H1 (cell line): ENCODE data around the gene GRIA1. TPM values are rescaled to one million over a fixed set of nuclear protein-coding genes. Genes with fewer than 3 reads are reported as not detected.

ENCODE experiments used
- CTCF ChIA-PET: fragments of 300-600 bp; sonication (Branson Sonifier 250); formaldehyde crosslinking; loops from one replicate; lab custom pipeline; 2021; ENCODE audit not compliant: partially characterized antibody; lab: Charles Lee
- POLR2A ChIA-PET: fragments of 300-600 bp; sonication (Branson Sonifier 250); formaldehyde crosslinking; loops from one replicate; lab custom pipeline; 2021; ENCODE audit warnings: inconsistent platforms; ENCODE audit not compliant: partially characterized antibody; lab: Charles Lee
- DNase-seq, 2 experiments: peaks; one replicate each; pipeline versions ENCODE4 v3.0.0 to v3.0.0-alpha.2; 2010 to 2022; ENCODE audit warnings: low spot score in 2 of 2, low read depth in 1 of 2, mixed read lengths in 1 of 2
- FAIRE-seq: peaks from 2 replicates; lab custom pipeline; 2011; peaks lifted over from hg19 to GRCh38; lab: Jason Lieb, UNC
- H2AFZ ChIP-seq: 2 replicates; pipeline ENCODE4 v1.8.1; 2012; ENCODE audit warnings: low read length, inconsistent platforms
- H2AK5ac ChIP-seq: 2 replicates; pipeline ENCODE4 v1.6.1; 2013; ENCODE audit warnings: low read depth, low read length
- H2BK120ac ChIP-seq: replicated peaks from 2 replicates; pipeline ENCODE3; 2013; ENCODE audit warnings: low read depth, low read length, inconsistent platforms
- H2BK12ac ChIP-seq: 2 replicates; pipeline ENCODE4 v1.6.1; 2013; ENCODE audit warnings: low read depth, low read length
- H2BK15ac ChIP-seq: 2 replicates; pipeline ENCODE4 v1.6.1; 2013; ENCODE audit warnings: low read length
- H2BK20ac ChIP-seq: 2 replicates; pipeline ENCODE4 v1.6.1; 2013; ENCODE audit warnings: low read length
- H2BK5ac ChIP-seq: 2 replicates; pipeline ENCODE4 v1.6.1; 2013; ENCODE audit warnings: low read depth, low read length
- H3K14ac ChIP-seq: 2 replicates; pipeline ENCODE4 v1.6.1; 2013; ENCODE audit warnings: inconsistent platforms; ENCODE audit not compliant: insufficient read length
- H3K18ac ChIP-seq: 2 replicates; pipeline ENCODE4 v1.6.1; 2013; ENCODE audit warnings: low read length; ENCODE audit errors: extremely low read depth
- H3K23ac ChIP-seq: 2 replicates; pipeline ENCODE4 v1.6.1; 2013; ENCODE audit warnings: inconsistent platforms; ENCODE audit not compliant: insufficient read length
- H3K23me2 ChIP-seq: 2 replicates; pipeline ENCODE4 v1.6.1; 2013; ENCODE audit warnings: low read depth, low read length
- H3K27ac ChIP-seq: 2 replicates; pipeline ENCODE4 v1.6.1; 2011; ENCODE audit warnings: low read depth, low read length, inconsistent platforms
- H3K27me3 ChIP-seq, 4 experiments: replicated peaks in 1 of 4; 1 replicate in 1 of 4; 2 replicates in 3 of 4; pipeline versions ENCODE4 v1.6.1 to v1.8.1; 2011 to 2013; ENCODE audit warnings: low read length in 3 of 4, mild to moderate bottlenecking in 3 of 4, inconsistent platforms in 2 of 4, mixed read lengths in 2 of 4, moderate library complexity in 1 of 4; ENCODE audit not compliant: control insufficient read depth in 3 of 4, insufficient read depth in 3 of 4; ENCODE audit errors: extremely low read depth in 1 of 4
- H3K36me3 ChIP-seq, 4 experiments: 2 replicates each; pipeline versions ENCODE4 v1.6.1 to v1.8.1; 2011 to 2013; ENCODE audit warnings: mild to moderate bottlenecking in 4 of 4, low read length in 3 of 4, moderate library complexity in 2 of 4, control low read depth in 1 of 4, inconsistent platforms in 1 of 4; ENCODE audit not compliant: insufficient read depth in 4 of 4, control insufficient read depth in 2 of 4
- H3K4ac ChIP-seq: replicated peaks from 2 replicates; pipeline ENCODE3; 2013; ENCODE audit warnings: low read length, low read depth, mixed read lengths, inconsistent platforms; ENCODE audit not compliant: insufficient read length
- H3K4me1 ChIP-seq, 4 experiments: replicated peaks in 1 of 4; 1 replicate in 1 of 4; 2 replicates in 3 of 4; pipeline versions ENCODE4 v1.6.1 to v1.8.1; 2011 to 2013; ENCODE audit warnings: low read length in 3 of 4, inconsistent platforms in 2 of 4, mixed read lengths in 1 of 4; ENCODE audit not compliant: insufficient read depth in 4 of 4, control insufficient read depth in 3 of 4
- H3K4me2 ChIP-seq, 2 experiments: 2 replicates each; pipeline versions ENCODE4 v1.6.1 to v1.8.1; 2011 to 2013; ENCODE audit warnings: low read depth in 2 of 2, low read length in 2 of 2, control low read depth in 1 of 2, inconsistent platforms in 1 of 2, mild to moderate bottlenecking in 1 of 2; ENCODE audit not compliant: insufficient read depth in 1 of 2
- H3K4me3 ChIP-seq, 4 experiments: fragments of 200-600, 300-600 bp in 1 of 4; sonication (generic), shearing (Covaris generic), sonication (Bioruptor Twin) in 1 of 4; 2 replicates each; pipeline versions ENCODE4 v1.5.1 to v1.8.1; 2011 to 2016; ENCODE audit warnings: low read length in 4 of 4, low read depth in 3 of 4, control low read depth in 2 of 4, inconsistent platforms in 2 of 4, mild to moderate bottlenecking in 2 of 4, mixed read lengths in 1 of 4, moderate library complexity in 1 of 4; ENCODE audit not compliant: insufficient read depth in 2 of 4; ENCODE audit errors: extremely low read depth in 1 of 4
- H3K56ac ChIP-seq: replicated peaks from 2 replicates; pipeline ENCODE3; 2013; ENCODE audit warnings: low read depth, mild to moderate bottlenecking, mixed read lengths, low read length, inconsistent platforms; ENCODE audit not compliant: insufficient read length
- H3K79me1 ChIP-seq: 2 replicates; pipeline ENCODE4 v1.6.1; 2013; ENCODE audit warnings: low read depth, low read length, control low read depth
- H3K79me2 ChIP-seq, 2 experiments: 2 replicates each; pipeline versions ENCODE4 v1.6.1 to v1.8.1; 2012 to 2013; ENCODE audit warnings: low read length in 2 of 2, mild to moderate bottlenecking in 2 of 2, inconsistent platforms in 1 of 2; ENCODE audit not compliant: insufficient read depth in 2 of 2, control insufficient read depth in 1 of 2
- H3K9ac ChIP-seq, 4 experiments: replicated peaks in 1 of 4; 1 replicate in 1 of 4; 2 replicates in 3 of 4; pipeline versions ENCODE4 v1.6.1 to v1.8.1; 2011 to 2013; ENCODE audit warnings: low read depth in 3 of 4, low read length in 3 of 4, control low read depth in 2 of 4, mild to moderate bottlenecking in 2 of 4, moderate library complexity in 2 of 4, inconsistent platforms in 1 of 4; ENCODE audit errors: extremely low read depth in 1 of 4
- H3K9me3 ChIP-seq, 2 experiments: 2 replicates each; pipeline versions ENCODE4 v1.6.1 to v1.8.1; 2012 to 2013; ENCODE audit warnings: mild to moderate bottlenecking in 2 of 2, moderate library complexity in 2 of 2, control low read depth in 1 of 2, inconsistent platforms in 1 of 2, low read depth in 1 of 2, low read length in 1 of 2, mixed read lengths in 1 of 2; ENCODE audit not compliant: insufficient read depth in 2 of 2
- H4K20me1 ChIP-seq, 2 experiments: replicated peaks in 1 of 2; 2 replicates each; pipeline versions ENCODE3 to v1.8.1; 2011 to 2013; ENCODE audit warnings: inconsistent platforms in 2 of 2, low read length in 2 of 2, mild to moderate bottlenecking in 1 of 2; ENCODE audit not compliant: insufficient read depth in 2 of 2, control insufficient read depth in 1 of 2
- H4K5ac ChIP-seq: 2 replicates; pipeline ENCODE4 v1.6.1; 2013; ENCODE audit warnings: low read length, low read depth, mixed read lengths, inconsistent platforms; ENCODE audit not compliant: insufficient read length
- H4K8ac ChIP-seq: 2 replicates; pipeline ENCODE4 v1.8.0; 2013; ENCODE audit warnings: mild to moderate bottlenecking, moderate library complexity, low read length, inconsistent platforms; ENCODE audit not compliant: insufficient read depth; ENCODE audit errors: extremely low read depth
- H4K91ac ChIP-seq: replicated peaks from 2 replicates; pipeline ENCODE3; 2013; ENCODE audit warnings: low read length, mixed read lengths, inconsistent platforms; ENCODE audit not compliant: insufficient read length
- BACH1 ChIP-seq: IDR thresholded peaks from 2 replicates; pipeline ENCODE4 v1.6.1; 2012; ENCODE audit warnings: low read length, improper control_type of control experiment
- BCL11A ChIP-seq, 2 experiments: IDR thresholded peaks; one replicate each; pipeline ENCODE4 v1.6.1; 2011; ENCODE audit warnings: low read depth in 2 of 2, low read length in 2 of 2, mild to moderate bottlenecking in 2 of 2
- BRCA1 ChIP-seq: IDR thresholded peaks from 2 replicates; pipeline ENCODE4 v1.6.1; 2012; ENCODE audit warnings: low read depth, low read length, improper control_type of control experiment
- CBX5 ChIP-seq: fragments of 300-800, 300-1000 bp; sonication (generic); IDR thresholded peaks from 2 replicates; pipeline ENCODE4 v1.7.1; 2016; ENCODE audit warnings: antibody characterized with exemption, low read length, low read depth
- CHD2 ChIP-seq: IDR thresholded peaks from 2 replicates; pipeline ENCODE4 v1.6.1; 2012; ENCODE audit warnings: low read length, improper control_type of control experiment
- EGR1 ChIP-seq: IDR thresholded peaks from 2 replicates; pipeline ENCODE4 v1.6.1; 2011; ENCODE audit warnings: low read depth, low read length, borderline replicate concordance
- GABPA ChIP-seq: IDR thresholded peaks from 2 replicates; pipeline ENCODE4 v1.6.1; 2011; ENCODE audit warnings: mild to moderate bottlenecking, low read length, moderate library complexity, borderline replicate concordance; ENCODE audit not compliant: insufficient read depth
- POLR2A ChIP-seq, 2 experiments: IDR thresholded peaks; 1 replicate in 1 of 2; 2 replicates in 1 of 2; pipeline ENCODE4 v1.6.1; 2011; ENCODE audit warnings: low read depth in 2 of 2, low read length in 2 of 2, mild to moderate bottlenecking in 2 of 2; ENCODE audit errors: control extremely low read depth in 1 of 2
- RBBP5 ChIP-seq: IDR thresholded peaks from 2 replicates; pipeline ENCODE4 v1.7.1; 2012; ENCODE audit warnings: low read depth, mild to moderate bottlenecking, inconsistent platforms, low read length, moderate library complexity, borderline replicate concordance
- RNF2 ChIP-seq: fragments of 200-900, 300-1000 bp; sonication (generic); IDR thresholded peaks from 2 replicates; pipeline ENCODE4 v1.7.1; 2016; ENCODE audit warnings: borderline replicate concordance, low read depth, mild to moderate bottlenecking, antibody characterized with exemption, low read length; ENCODE audit not compliant: poor library complexity, severe bottlenecking; ENCODE audit errors: missing control alignments
- SP4 ChIP-seq: IDR thresholded peaks from 2 replicates; pipeline ENCODE4 v1.6.1; 2012; ENCODE audit warnings: low read length, inconsistent platforms
- TAF1 ChIP-seq: IDR thresholded peaks from 2 replicates; pipeline ENCODE4 v1.6.1; 2011; ENCODE audit warnings: mild to moderate bottlenecking, low read depth, low read length
- YY1 ChIP-seq: IDR thresholded peaks from 2 replicates; pipeline ENCODE4 v1.6.1; 2011; ENCODE audit warnings: low read depth, mild to moderate bottlenecking, low read length
- WGBS, 2 experiments: shearing (Covaris generic) in 1 of 2; methylation state at CpG; one replicate each; pipeline versions ENCODE4 v1.1.6 to v1.1.7; 2013 to 2015; ENCODE audit warnings: low lambda C conversion rate in 2 of 2, mixed read lengths in 2 of 2, inconsistent platforms in 1 of 2, low coverage in 1 of 2, missing lambda C conversion rate in 1 of 2; ENCODE audit not compliant: insufficient replicate concordance in 2 of 2, insufficient coverage in 1 of 2, insufficient read length in 1 of 2; ENCODE audit errors: extremely low coverage in 1 of 2, missing lambda C conversion rate in 1 of 2; 5-methylcytosine and 5-hydroxymethylcytosine counted together
- polyA plus RNA-seq, 7 experiments: library from polyadenylated mRNA; depleted of rRNA in 3 of 7; stranded (reverse) in 5 of 7; unstranded in 2 of 7; fragments of >200 nt in 5 of 7; fragments of 200-250 nt in 2 of 7; gene quantifications; 1 replicate in 5 of 7; 2 replicates in 1 of 7; 4 replicates in 1 of 7; pipeline versions ENCODE4 v1.2.1 to v1.2.3, GENCODE V29; 2011 to 2013; ENCODE audit warnings: missing spikeins in 2 of 7, mixed read lengths in 2 of 7
- total RNA-seq: library from RNA; stranded (reverse); fragmentation: NEBNext Ultra II Directional; extraction: Animal tissue kit (Norgen Biotek cat#: 25700); gene quantifications from 2 replicates; pipeline ENCODE4 v1.2.1, GENCODE V29; 2021
- TF ChIP-seq, protein P1 (sequence below): IDR thresholded peaks from 2 replicates; pipeline ENCODE4 v1.6.1; 2011; ENCODE audit warnings: low read depth, mild to moderate bottlenecking, low read length; ENCODE audit not compliant: insufficient read depth

Gene GRIA1
- total and polyA plus RNA-seq, 2 of the 8 experiments (the other 6 are each of a cell fraction or from before 2014, with no cell fraction given) = 0.97 to 2.5 TPM

DNA sequence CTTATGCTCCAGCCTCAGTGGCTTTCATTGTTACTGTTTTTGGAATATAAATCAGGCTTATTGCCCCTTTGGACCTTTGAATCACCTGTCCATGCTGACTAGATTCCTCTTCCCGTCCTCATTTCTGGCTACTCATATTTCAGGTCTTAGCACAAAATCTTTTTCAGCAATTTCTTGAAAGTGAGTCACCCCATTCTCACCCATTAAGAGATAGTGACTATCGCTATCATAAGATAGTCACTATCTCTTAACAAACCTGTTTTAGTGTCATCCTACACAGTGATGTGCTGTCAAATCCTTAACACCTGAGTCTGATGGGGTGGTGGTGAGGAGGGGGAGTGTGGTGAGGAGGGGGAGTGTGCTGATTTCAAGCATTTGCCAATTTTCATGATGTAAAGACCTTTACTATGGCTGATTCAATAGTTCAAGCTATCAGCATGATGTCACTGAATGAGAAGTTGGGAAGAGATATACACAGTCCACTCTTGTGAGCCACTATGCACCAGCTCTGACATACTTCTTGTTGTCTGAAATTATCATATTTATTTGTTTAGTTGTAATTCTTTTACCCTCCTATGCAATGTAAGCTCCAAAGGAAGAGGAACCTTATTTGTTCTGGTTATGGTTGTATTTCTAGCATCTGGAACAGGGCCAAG is 95.3 kb downstream of the GRIA1 start:
- Histone ChIP-seq H3K9me3 (no peaks in the 10 kb centered on the region), H3K4me3 (no peak overlapping the region), H2AFZ (no peak overlapping the region), H3K4me2 (no peak overlapping the region), H2BK20ac (no peak overlapping the region), H3K14ac (no peak overlapping the region), H4K5ac (no peak overlapping the region), H3K27ac (no peak overlapping the region), H4K91ac (no peak overlapping the region), H4K20me1 (no peaks in the 10 kb centered on the region), H3K79me1 (no peaks in the 10 kb centered on the region), H3K4ac (no peak overlapping the region), H3K23ac (no peak overlapping the region), H2AK5ac (no peak overlapping the region), H3K79me2 (no peaks in the 10 kb centered on the region), H3K23me2 (no peaks in the 10 kb centered on the region), H3K36me3 (no peaks in the 10 kb centered on the region), H2BK12ac (no peak overlapping the region), H2BK15ac (no peak overlapping the region), H3K4me1 (no peaks in the 10 kb centered on the region), H3K27me3 (no peaks in the 10 kb centered on the region), H4K8ac (no peak overlapping the region), H3K9ac (no peak overlapping the region), H2BK5ac (no peak overlapping the region), H2BK120ac (no peak overlapping the region), H3K56ac (no peak overlapping the region), H3K18ac (no peak overlapping the region)
- POLR2A ChIA-PET = interaction anchor here (0.6 kb wide), 1 partner anchor 373 kb away, joined by 5 read pairs; no protein-coding TSS in a partner anchor
- WGBS, 2 experiments = 44% methylated on average over 2 of the region's 2 CpGs; no CpG with 5 or more reads in 1 of the 2 experiments
- FAIRE-seq (no peak), DNase-seq (no peak)
- CTCF ChIA-PET = interaction anchor here (1.4 kb wide), 1 partner anchor 379 kb away, joined by 5 read pairs; no protein-coding TSS in a partner anchor
- TF ChIP-seq YY1 (no peak), GABPA (no peak), EGR1 (no peak), BACH1 (no peak), CHD2 (no peak), TAF1 (no peak), RNF2 (no peak), RBBP5 (no peak), BCL11A (IDR thresholded peaks at IDR 0.05; ENCODE audit: low read depth in 2 of 2, low read length in 2 of 2) (no peak), BRCA1 (no peak), SP4 (no peak), POLR2A (IDR thresholded peaks at IDR 0.05; ENCODE audit: control extremely low read depth in 1 of 2, low read depth in 2 of 2, low read length in 2 of 2) (no peak), CBX5 (no peak)
- TF ChIP-seq, protein P1, sequence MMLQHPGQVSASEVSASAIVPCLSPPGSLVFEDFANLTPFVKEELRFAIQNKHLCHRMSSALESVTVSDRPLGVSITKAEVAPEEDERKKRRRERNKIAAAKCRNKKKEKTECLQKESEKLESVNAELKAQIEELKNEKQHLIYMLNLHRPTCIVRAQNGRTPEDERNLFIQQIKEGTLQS = no peak
